HuH-7.5 (cell line): Measurements from ENCODE around the gene TULP4.
"Not testable (repeated sequence)": the region's sequence is repeated elsewhere in the genome, so short reads cannot be mapped to it uniquely, and the experiment has no call there.

Experiments
- DNase-seq: peaks from one replicate; pipeline ENCODE4 v3.0.0; 2011; ENCODE audit warnings: low spot score

TULP4 gene

GRCh38 chr6:158293122-158293521 is 19.1 kb upstream of the TULP4 start:
- DNase-seq: no peak

GRCh38 chr6:158295976-158296853 is 16.1 kb upstream of the TULP4 start:
- not testable (repeated sequence) for DNase-seq

- DNase-seq: not testable (repeated sequence)
Measured at GRCh38 chr6:158296854-158297324, 15.4 kb upstream of the TULP4 start.

- not testable (repeated sequence) for DNase-seq
Measured at GRCh38 chr6:158297657-158298056, 14.6 kb upstream of the TULP4 start.

- not testable (repeated sequence) for DNase-seq
Measured at GRCh38 chr6:158300306-158301143, 11.7 kb upstream of the TULP4 start.

- not testable (repeated sequence) for DNase-seq
Measured at GRCh38 chr6:158301561-158301960, 10.7 kb upstream of the TULP4 start.

- not testable (repeated sequence) for DNase-seq
Measured at GRCh38 chr6:158302195-158302796, 10.0 kb upstream of the TULP4 start.

GRCh38 chr6:158303210-158303731 is 9.0 kb upstream of the TULP4 start:
- no peak for DNase-seq

- DNase-seq: no peak
Measured at GRCh38 chr6:158304254-158304653, 8.0 kb upstream of the TULP4 start.

GRCh38 chr6:158309814-158310213 is 2.5 kb upstream of the TULP4 start:
- no peak for DNase-seq

- no peak for DNase-seq
Measured at GRCh38 chr6:158311193-158311592, 1.1 kb upstream of the TULP4 start.

- no peak for DNase-seq
Measured at GRCh38 chr6:158311626-158312025, 639 bp upstream of the TULP4 start.

GRCh38 chr6:158312672-158313397 is 570 bp downstream of the TULP4 start:
- no peak for DNase-seq

- DNase-seq: no peak
Measured at GRCh38 chr6:158313989-158314388, 1.7 kb downstream of the TULP4 start.

GRCh38 chr6:158314737-158315136 is 2.5 kb downstream of the TULP4 start:
- no peak for DNase-seq

GRCh38 chr6:158316022-158316421 is 3.8 kb downstream of the TULP4 start:
- DNase-seq: no peak

- no peak for DNase-seq
Measured at GRCh38 chr6:158321960-158322359, 9.7 kb downstream of the TULP4 start.

GRCh38 chr6:158322400-158322723 is 10.1 kb downstream of the TULP4 start:
- DNase-seq: no peak

- DNase-seq: no peak
Measured at GRCh38 chr6:158322724-158323560, 10.7 kb downstream of the TULP4 start.

GRCh38 chr6:158323561-158323958 is 11.3 kb downstream of the TULP4 start:
- no peak for DNase-seq

- no peak for DNase-seq
Measured at GRCh38 chr6:158324136-158324535, 11.9 kb downstream of the TULP4 start.
